Measurements from ENCODE around the gene PHF19.

- TF ChIP-seq CTCF (IDR thresholded peaks at IDR 0.05) = no peak
- no peak for TF ChIP-seq POLR2A (IDR thresholded peaks at IDR 0.05)
Measured at GRCh38 chr9:120917929-120918762, 41.2 kb upstream of the PHF19 start.

Measured in right lobe of liver (tissue), 4 donors.